Endothelial cell of umbilical vein (primary cell): ENCODE data around the gene NCOA7. TPM values are rescaled to one million over a fixed set of nuclear protein-coding genes. Genes with fewer than 3 reads are reported as not detected.

Experiments
- BruUV-seq: library from RNA; stranded (reverse); fragments of 400-500 nt; replicated peaks from 2 replicates; lab custom pipeline; 2021; lab: Mats Ljungman, UMichigan
- CTCF ChIA-PET: fragments of 300-600, 350-600 bp; sonication (Branson Sonifier 250); formaldehyde crosslinking; loops from one replicate; lab custom pipeline; 2021; ENCODE audit warnings: antibody characterized with exemption, inconsistent platforms; lab: Charles Lee
- POLR2A ChIA-PET: fragments of 300-600, 350-600 bp; sonication (Branson Sonifier 250); formaldehyde crosslinking; loops from one replicate; lab custom pipeline; 2021; ENCODE audit warnings: antibody characterized with exemption, inconsistent platforms; lab: Charles Lee
- DNase-seq: peaks from one replicate; pipeline ENCODE4 v3.0.0-alpha.2; 2011; ENCODE audit warnings: low read depth, low spot score
- FAIRE-seq: peaks from 2 replicates; lab custom pipeline; 2011; peaks lifted over from hg19 to GRCh38; lab: Jason Lieb, UNC
- H2AFZ ChIP-seq: 2 replicates; pipeline ENCODE4 v1.6.0; 2012; ENCODE audit warnings: low read depth, low read length, control low read depth, inconsistent platforms
- H3K27ac ChIP-seq: 2 replicates; pipeline ENCODE4 v1.5.1; 2011; ENCODE audit warnings: low read depth, mild to moderate bottlenecking, control low read depth, low read length, moderate library complexity; ENCODE audit not compliant: insufficient read depth
- H3K27me3 ChIP-seq, 2 experiments: 2 replicates each; pipeline versions ENCODE4 v1.6.0 to v1.6.1; 2011; ENCODE audit warnings: low read length in 2 of 2, mixed read lengths in 1 of 2; ENCODE audit not compliant: control insufficient read depth in 2 of 2, insufficient read depth in 2 of 2
- H3K36me3 ChIP-seq, 2 experiments: 2 replicates in 1 of 2; 3 replicates in 1 of 2; pipeline ENCODE4 v1.5.1; 2011; ENCODE audit warnings: low read length in 2 of 2, mild to moderate bottlenecking in 1 of 2, moderate library complexity in 1 of 2; ENCODE audit not compliant: control insufficient read depth in 2 of 2, insufficient read depth in 2 of 2; ENCODE audit errors: extremely low read depth in 1 of 2
- H3K4me1 ChIP-seq: 3 replicates; pipeline ENCODE4 v1.5.1; 2011; ENCODE audit warnings: mild to moderate bottlenecking, low read length; ENCODE audit not compliant: control insufficient read depth, insufficient read depth; ENCODE audit errors: extremely low read depth
- H3K4me2 ChIP-seq: 2 replicates; pipeline ENCODE4 v1.6.1; 2011; ENCODE audit warnings: low read length, control low read depth, mixed read lengths; ENCODE audit not compliant: insufficient read depth
- H3K4me3 ChIP-seq, 3 experiments: fragments of 200-600 bp in 1 of 3; sonication (generic), shearing (Covaris generic) in 1 of 3; replicated peaks in 1 of 3; 2 replicates each; pipeline ENCODE4 v1.5.1; 2011 to 2016; ENCODE audit warnings: control low read depth in 3 of 3, low read length in 3 of 3, mild to moderate bottlenecking in 2 of 3, inconsistent platforms in 1 of 3, low read depth in 1 of 3, moderate library complexity in 1 of 3; ENCODE audit not compliant: insufficient read depth in 1 of 3
- H3K79me2 ChIP-seq: 2 replicates; pipeline ENCODE4 v1.6.0; 2012; ENCODE audit warnings: low read length, inconsistent platforms; ENCODE audit not compliant: control insufficient read depth, insufficient read depth
- H3K9ac ChIP-seq: replicated peaks from 2 replicates; pipeline ENCODE3; 2011; ENCODE audit warnings: low read length, control low read depth; ENCODE audit not compliant: insufficient read depth; ENCODE audit errors: extremely low read depth
- H3K9me1 ChIP-seq: replicated peaks from 3 replicates; pipeline ENCODE4 v1.6.0; 2011; ENCODE audit warnings: mild to moderate bottlenecking, low read length; ENCODE audit not compliant: control insufficient read depth, insufficient read depth; ENCODE audit errors: extremely low read depth
- H3K9me3 ChIP-seq: replicated peaks from 2 replicates; pipeline ENCODE4 v1.5.1; 2012; ENCODE audit warnings: low read length, inconsistent platforms; ENCODE audit not compliant: control insufficient read depth, insufficient read depth
- H4K20me1 ChIP-seq: replicated peaks from 2 replicates; pipeline ENCODE3; 2011; ENCODE audit warnings: mild to moderate bottlenecking, low read length; ENCODE audit not compliant: control insufficient read depth, insufficient read depth; ENCODE audit errors: extremely low read depth
- EZH2 ChIP-seq: IDR thresholded peaks from 2 replicates; pipeline ENCODE4 v1.6.1; 2012; ENCODE audit warnings: borderline replicate concordance, low read depth, mild to moderate bottlenecking, moderate library complexity, low read length, inconsistent platforms; ENCODE audit not compliant: severe bottlenecking
- FOS ChIP-seq: IDR thresholded peaks from 2 replicates; pipeline ENCODE4 v1.6.1; 2011; ENCODE audit warnings: mild to moderate bottlenecking, low read length, moderate library complexity, borderline replicate concordance; ENCODE audit not compliant: insufficient read depth
- GATA2 ChIP-seq: IDR thresholded peaks from 2 replicates; pipeline ENCODE4 v1.7.0; 2011; ENCODE audit warnings: low read depth, mild to moderate bottlenecking, moderate library complexity, mixed read lengths, low read length; ENCODE audit not compliant: insufficient read length, insufficient read depth
- JUN ChIP-seq: IDR thresholded peaks from 2 replicates; pipeline ENCODE4 v1.6.1; 2011; ENCODE audit warnings: borderline replicate concordance, low read depth; ENCODE audit not compliant: insufficient read length, insufficient read depth
- MAX ChIP-seq: IDR thresholded peaks from 2 replicates; pipeline ENCODE4 v1.6.1; 2011; ENCODE audit not compliant: insufficient read depth, insufficient read length
- MYC ChIP-seq: IDR thresholded peaks from one replicate; pipeline ENCODE4 v1.6.1; 2011; ENCODE audit warnings: mild to moderate bottlenecking, low read depth, low read length
- POLR2A ChIP-seq: IDR thresholded peaks from 2 replicates; pipeline ENCODE4 v1.6.1; 2012; ENCODE audit warnings: low read depth, mild to moderate bottlenecking, control low read depth, low read length
- POLR2AphosphoS5 ChIP-seq: IDR thresholded peaks from 2 replicates; pipeline ENCODE4 v1.6.1; 2012; ENCODE audit warnings: low read depth, mild to moderate bottlenecking, control low read depth, low read length, moderate library complexity; ENCODE audit not compliant: insufficient read depth
- dilution Hi-C: fragments of 300-500 bp; cut with MboI; formaldehyde crosslinking; loops from one replicate; pipeline ENCODE4 v1.15.0; 2019; ENCODE audit warnings: low sequenced_read_pairs; ENCODE audit not compliant: extremely low pct_ligation_motif_present
- intact Hi-C: fragments of 100-400 bp; cut with micrococcal nuclease; formaldehyde crosslinking; loops from one replicate; pipeline ENCODE4 v1.10.0; 2022
- polyA plus RNA-seq, 4 experiments: library from polyadenylated mRNA; depleted of rRNA in 3 of 4; stranded (reverse) in 3 of 4; unstranded in 1 of 4; fragments of >200 nt; gene quantifications; 2 replicates each; pipeline versions ENCODE4 v1.2.1 to v1.2.3, GENCODE V29; 2011 to 2012; ENCODE audit warnings: missing spikeins in 1 of 4
- total RNA-seq: library from RNA; stranded (reverse); gene quantifications from 2 replicates; pipeline ENCODE4 v1.2.3, GENCODE V29; 2021
- TF ChIP-seq, protein P1 (sequence below), 2 donors: IDR thresholded peaks; 1 replicate in 1 of 2; 2 replicates in 1 of 2; pipeline ENCODE4 v1.5.1; 2011; ENCODE audit warnings: low read length in 2 of 2, mild to moderate bottlenecking in 2 of 2, moderate library complexity in 2 of 2, control low read depth in 1 of 2, inconsistent platforms in 1 of 2, low read depth in 1 of 2; ENCODE audit not compliant: insufficient read depth in 1 of 2; ENCODE audit errors: extremely low read depth in 1 of 2

Gene NCOA7
- total and polyA plus RNA-seq, 2 donors (not counting 3 experiments of a cell fraction or from before 2014, with no cell fraction given), result 27.7 to 71.2 TPM

DNA sequence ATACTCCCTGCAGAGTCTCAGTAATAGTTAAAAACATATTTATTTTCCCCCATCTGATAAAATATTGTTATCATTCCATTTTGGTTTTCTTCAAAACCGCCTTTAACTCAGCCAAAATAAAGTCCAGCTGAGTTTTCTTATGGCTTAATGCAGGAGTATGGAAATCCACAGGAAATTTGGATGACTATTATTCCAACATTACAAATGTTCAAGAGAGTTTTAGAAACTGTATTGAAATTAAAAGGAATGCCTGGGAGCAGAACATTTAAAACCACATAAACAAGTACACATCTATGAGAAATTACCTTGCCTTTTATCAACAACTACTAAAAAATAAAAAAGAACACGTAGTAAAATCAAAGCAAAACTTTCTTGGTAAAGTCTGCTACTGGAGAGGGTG lies 45.7 kb downstream of the NCOA7 start:
- Histone ChIP-seq H3K27ac (no peak overlapping the region), H4K20me1 (peaks cover 2% of the 10 kb centered on the region), H3K9me3 (no peaks in the 10 kb centered on the region), H3K4me2 (no peak overlapping the region), H3K9me1 (no peaks in the 10 kb centered on the region), H3K9ac (no peak overlapping the region), H3K79me2 (peaks cover 17% of the 10 kb centered on the region), H3K27me3 (no peaks in the 10 kb centered on the region), H2AFZ (no peak overlapping the region), H3K4me1 (peaks cover 38% of the 10 kb centered on the region), H3K36me3 (no peaks in the 10 kb centered on the region), H3K4me3 (no peak overlapping the region)
- ChIA-PET CTCF (interaction anchor here (4.8 kb wide), 1 partner anchor 46 kb away, joined by 40 read pairs; the partner anchor contains the start of gene NCOA7), POLR2A (no interaction called here)
- dilution Hi-C loops (no loop called here), intact Hi-C loops (loop anchor here (5.0 kb wide), 1 partner anchor 44 kb away; the partner anchor contains the start of gene NCOA7)
- TF ChIP-seq EZH2 (no peak), MYC (no peak), POLR2AphosphoS5 (no peak), MAX (no peak), GATA2 (no peak), FOS (no peak), JUN (no peak), POLR2A (no peak)
- TF ChIP-seq, protein P1, sequence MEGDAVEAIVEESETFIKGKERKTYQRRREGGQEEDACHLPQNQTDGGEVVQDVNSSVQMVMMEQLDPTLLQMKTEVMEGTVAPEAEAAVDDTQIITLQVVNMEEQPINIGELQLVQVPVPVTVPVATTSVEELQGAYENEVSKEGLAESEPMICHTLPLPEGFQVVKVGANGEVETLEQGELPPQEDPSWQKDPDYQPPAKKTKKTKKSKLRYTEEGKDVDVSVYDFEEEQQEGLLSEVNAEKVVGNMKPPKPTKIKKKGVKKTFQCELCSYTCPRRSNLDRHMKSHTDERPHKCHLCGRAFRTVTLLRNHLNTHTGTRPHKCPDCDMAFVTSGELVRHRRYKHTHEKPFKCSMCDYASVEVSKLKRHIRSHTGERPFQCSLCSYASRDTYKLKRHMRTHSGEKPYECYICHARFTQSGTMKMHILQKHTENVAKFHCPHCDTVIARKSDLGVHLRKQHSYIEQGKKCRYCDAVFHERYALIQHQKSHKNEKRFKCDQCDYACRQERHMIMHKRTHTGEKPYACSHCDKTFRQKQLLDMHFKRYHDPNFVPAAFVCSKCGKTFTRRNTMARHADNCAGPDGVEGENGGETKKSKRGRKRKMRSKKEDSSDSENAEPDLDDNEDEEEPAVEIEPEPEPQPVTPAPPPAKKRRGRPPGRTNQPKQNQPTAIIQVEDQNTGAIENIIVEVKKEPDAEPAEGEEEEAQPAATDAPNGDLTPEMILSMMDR (IDR thresholded peaks at IDR 0.05; ENCODE audit: extremely low read depth in 1 of 2, insufficient read depth in 1 of 2, low read depth in 1 of 2, low read length in 2 of 2), result no peak
- BruUV-seq, result no TSS peak
- FAIRE-seq, result peak; percentile 55
- no peak for DNase-seq
